Heart left ventricle (tissue), 16 donors: ENCODE results near the gene COX15. TPM values are rescaled to one million over a fixed set of nuclear protein-coding genes. Genes with fewer than 3 reads are reported as not detected.

ENCODE experiments used
- ATAC-seq, 4 donors: fragments of 200-7000 bp; cut with Tn5 transposase; one replicate each; pipeline ENCODE4 v1.9.1; 2020 to 2022; ENCODE audit warnings: moderate library complexity in 4 of 4, mild to moderate bottlenecking in 3 of 4, moderate number of reproducible peaks in 1 of 4
- DNase-seq, 5 donors: peaks; one replicate each; pipeline ENCODE4 v3.0.0-alpha.2; 2020
- H3K27ac ChIP-seq, 12 donors: fragments of 200-600 bp; sonication (generic) in 4 of 12; one replicate each; pipeline versions ENCODE4 v1.5.0 to v1.8.0; 2016 to 2022; ENCODE audit warnings: mild to moderate bottlenecking in 2 of 12
- H3K27me3 ChIP-seq, 9 donors: fragments of 200-600 bp; sonication (generic) in 2 of 9; one replicate each; pipeline versions ENCODE4 v1.5.1 to v1.8.0; 2016 to 2022; ENCODE audit warnings: mild to moderate bottlenecking in 3 of 9
- H3K36me3 ChIP-seq, 9 donors: fragments of 200-600 bp; sonication (generic) in 2 of 9; one replicate each; pipeline versions ENCODE4 v1.5.0 to v1.8.0; 2018 to 2022; ENCODE audit warnings: mild to moderate bottlenecking in 2 of 9
- H3K4me1 ChIP-seq, 12 donors: fragments of 200-600 bp; sonication (generic) in 4 of 12; one replicate each; pipeline versions ENCODE4 v1.5.0 to v1.8.0; 2016 to 2022; ENCODE audit warnings: mild to moderate bottlenecking in 3 of 12
- H3K4me3 ChIP-seq, 12 donors: fragments of 200-600 bp; sonication (generic) in 4 of 12; one replicate each; pipeline versions ENCODE4 v1.5.0 to v1.8.0; 2017 to 2022; ENCODE audit warnings: mild to moderate bottlenecking in 9 of 12, moderate library complexity in 4 of 12
- H3K9me3 ChIP-seq, 12 donors: fragments of 200-600 bp; sonication (generic) in 4 of 12; one replicate each; pipeline versions ENCODE4 v1.5.0 to v1.8.0; 2016 to 2022; ENCODE audit warnings: mild to moderate bottlenecking in 1 of 12
- POLR2A ChIP-seq, 2 donors: fragments of 450-650 bp; IDR thresholded peaks; one replicate each; pipeline ENCODE4 v1.6.1; 2017; ENCODE audit warnings: antibody characterized with exemption in 2 of 2, mild to moderate bottlenecking in 2 of 2, moderate library complexity in 2 of 2
- WGBS, 4 donors: extraction: QIAGEN DNeasy Blood & Tissue Kit in 2 of 4; methylation state at CpG; one replicate each; pipeline versions ENCODE4 v1.1.5 to v1.1.7; 2013 to 2018; 5-methylcytosine and 5-hydroxymethylcytosine counted together
- intact Hi-C, 10 donors: fragments of 100-400 bp; cut with DNase I; formaldehyde crosslinking; loops; one replicate each; pipeline versions ENCODE4 v1.11.1 to v1.14.2; 2022
- polyA plus RNA-seq, 2 donors: library from polyadenylated mRNA; stranded (reverse); fragments of 200-250 nt; gene quantifications; one replicate each; pipeline ENCODE4 v1.2.3, GENCODE V29; 2013
- total RNA-seq, 9 donors: library from RNA; depleted of rRNA in 2 of 9; stranded (reverse); fragments of >200 nt in 2 of 9; fragmentation: NEBNext Ultra II Directional in 3 of 9; extraction: Animal tissue kit (Norgen Biotek cat#: 25700) in 3 of 9; gene quantifications; one replicate each; pipeline versions ENCODE4 v1.1.0 to v1.2.4, GENCODE V29; 2016 to 2023
- TF ChIP-seq, protein P1 (sequence below), 12 donors: fragments of 200-600 bp; sonication (generic) in 4 of 12; IDR thresholded peaks; one replicate each; pipeline versions ENCODE4 v1.5.0 to v1.8.0; 2018 to 2022; ENCODE audit warnings: antibody characterized with exemption in 12 of 12, mild to moderate bottlenecking in 5 of 12
- donor health status: ischemic (EF 13 %, LVEDD 7.1; RV severe dilation, severe dysfunction).
- donor health status: healthy with polysubstance abuse.
- donor health status: DM: no; HTN: yes; CAD: no.
- donor health status: DM: no; HTN: no; CAD: no.
- donor health status: ischemic (EF 25% LVEDD 6.9; RV normal size, moderate dysfunction).
- donor health status: ischemic (EF 25% LVEDD 5.7; RV mildly dilated, moderate dysfunction).
- donor health status: healthy.
- donor health status: DM: yes; HTN: yes; CAD: no.
- donor health status: ischemic (EF 35%, LVEDD 5.7; RV mildly dilated, moderate dysfunction).
- donor health status: nonischemic (EF 11% LVEDD 7.7; RV severe dilation, severe dysfunction).
- donor health status: DM: yes; HTN: yes; CAD: no.
- donor health status: PGD.
- donor health status: ischemic (EF 29% LVEDD 5.4; RV normal size, mild dysfunction).
- donor health status: nonischemic (EF 23%, LVEDD 6.1; RV moderate dilation, normal function).

The COX15 gene
- total and polyA plus RNA-seq, 11 donors = 17.0 to 45.2 (median 34.2) TPM

DNA sequence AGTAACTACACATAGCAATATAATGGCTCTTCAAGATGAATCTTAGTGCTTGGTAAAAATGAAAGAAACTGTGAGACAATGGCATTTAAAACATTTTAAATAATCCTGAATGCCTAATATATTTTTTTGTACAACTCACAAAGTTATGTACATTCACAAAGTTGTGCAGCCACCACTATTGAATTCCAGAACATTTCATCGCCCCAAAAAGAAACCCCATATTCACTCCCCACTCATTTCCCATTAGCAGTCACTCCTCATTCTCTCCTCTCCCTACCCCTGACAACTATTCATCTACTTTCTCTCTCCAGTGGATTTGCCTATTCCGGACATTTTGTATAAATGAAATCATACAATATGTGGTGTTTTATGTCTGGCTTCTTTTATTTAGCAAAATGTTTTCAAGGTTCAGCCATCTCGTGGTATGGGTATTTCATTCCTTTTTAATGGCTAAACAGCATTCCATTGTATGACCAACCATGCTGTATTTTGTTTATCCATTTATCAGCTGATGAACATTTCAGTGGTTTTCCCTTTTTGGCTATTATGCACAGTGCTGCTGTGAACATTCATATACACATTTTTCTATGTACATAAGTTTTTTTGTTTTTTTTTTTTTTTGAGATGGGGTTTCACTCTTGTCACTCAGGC is 37.9 kb downstream of the COX15 start:
- 96 to 98% (median 97%) methylated on average over 3 of the region's 3 CpGs for WGBS, 4 donors
- H3K27me3 ChIP-seq = no peaks in the 10 kb centered on the region
- ATAC-seq = no peak
- H3K4me1 ChIP-seq = no peaks in the 10 kb centered on the region
- DNase-seq = no peak
- H3K27ac ChIP-seq = no peak overlapping the region
- H3K36me3 ChIP-seq = peaks cover 0 to 93% (median 70%) of the 10 kb centered on the region in 9 donors
- intact Hi-C loops = no loop called here
- no peak for TF ChIP-seq POLR2A (IDR thresholded peaks at IDR 0.05)
- TF ChIP-seq, protein P1, sequence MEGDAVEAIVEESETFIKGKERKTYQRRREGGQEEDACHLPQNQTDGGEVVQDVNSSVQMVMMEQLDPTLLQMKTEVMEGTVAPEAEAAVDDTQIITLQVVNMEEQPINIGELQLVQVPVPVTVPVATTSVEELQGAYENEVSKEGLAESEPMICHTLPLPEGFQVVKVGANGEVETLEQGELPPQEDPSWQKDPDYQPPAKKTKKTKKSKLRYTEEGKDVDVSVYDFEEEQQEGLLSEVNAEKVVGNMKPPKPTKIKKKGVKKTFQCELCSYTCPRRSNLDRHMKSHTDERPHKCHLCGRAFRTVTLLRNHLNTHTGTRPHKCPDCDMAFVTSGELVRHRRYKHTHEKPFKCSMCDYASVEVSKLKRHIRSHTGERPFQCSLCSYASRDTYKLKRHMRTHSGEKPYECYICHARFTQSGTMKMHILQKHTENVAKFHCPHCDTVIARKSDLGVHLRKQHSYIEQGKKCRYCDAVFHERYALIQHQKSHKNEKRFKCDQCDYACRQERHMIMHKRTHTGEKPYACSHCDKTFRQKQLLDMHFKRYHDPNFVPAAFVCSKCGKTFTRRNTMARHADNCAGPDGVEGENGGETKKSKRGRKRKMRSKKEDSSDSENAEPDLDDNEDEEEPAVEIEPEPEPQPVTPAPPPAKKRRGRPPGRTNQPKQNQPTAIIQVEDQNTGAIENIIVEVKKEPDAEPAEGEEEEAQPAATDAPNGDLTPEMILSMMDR (IDR thresholded peaks at IDR 0.05) = no peak
- no peak overlapping the region for H3K4me3 ChIP-seq
- H3K9me3 ChIP-seq = no peaks in the 10 kb centered on the region

DNA sequence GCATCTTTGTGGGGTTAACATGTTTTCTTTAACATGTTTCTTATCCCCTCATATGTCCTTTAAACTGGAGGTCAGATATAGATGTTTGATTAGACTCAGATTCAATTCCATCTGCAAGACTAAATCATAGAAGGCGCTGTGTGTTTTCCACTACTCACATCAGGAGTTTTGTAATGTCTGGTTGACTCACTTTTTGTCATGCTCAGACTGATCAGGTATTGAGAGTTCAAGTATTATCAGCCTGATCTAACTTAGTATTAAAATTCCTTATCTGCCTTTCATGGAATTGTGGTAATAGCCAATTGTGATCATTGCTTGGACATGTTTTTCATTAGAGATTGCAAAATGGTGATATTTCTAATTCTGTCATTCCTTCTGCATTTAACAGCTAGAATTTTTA is 42.5 kb downstream of the COX15 start:
- DNase-seq (no peak), ATAC-seq (no peak)
- Histone ChIP-seq H3K27ac (no peak overlapping the region), H3K4me1 (peaks cover 0 to 9% (median 0%) of the 10 kb centered on the region in 12 donors), H3K9me3 (no peaks in the 10 kb centered on the region), H3K4me3 (no peak overlapping the region), H3K27me3 (no peaks in the 10 kb centered on the region), H3K36me3 (peaks cover 0 to 75% (median 48%) of the 10 kb centered on the region in 9 donors)
- intact Hi-C loops = no loop called here
- TF ChIP-seq, protein P1 (IDR thresholded peaks at IDR 0.05) = no peak
- no peak for TF ChIP-seq POLR2A (IDR thresholded peaks at IDR 0.05)
- WGBS, 4 donors = 96 to 100% (median 99%) methylated on average over 1 of the region's 1 CpG

DNA sequence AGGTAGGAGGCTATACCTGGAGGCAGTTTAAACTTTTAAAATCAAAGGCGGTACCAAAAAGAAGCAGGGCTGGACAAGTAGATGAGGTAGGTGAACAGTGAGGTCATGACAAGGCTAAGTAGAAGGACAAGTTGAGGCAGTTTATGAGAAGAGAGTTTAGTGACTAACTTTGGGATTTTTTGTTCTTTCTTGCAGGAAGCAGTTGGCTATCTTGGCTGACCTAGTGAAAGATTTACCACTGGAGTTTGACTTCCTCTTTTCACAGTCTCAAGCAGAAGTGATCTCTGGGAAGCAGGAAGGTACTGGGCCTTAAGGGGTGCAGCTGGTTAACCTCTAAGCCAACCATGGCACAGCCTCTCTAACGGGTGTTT is 46.3 kb downstream of the COX15 start:
- 76 to 88% (median 82%) methylated on average over 2 of the region's 2 CpGs for WGBS, 4 donors
- Histone ChIP-seq H3K36me3 (peaks cover 0 to 72% (median 37%) of the 10 kb centered on the region in 9 donors), H3K4me3 (no peak overlapping the region), H3K27me3 (no peaks in the 10 kb centered on the region), H3K4me1 (peaks cover 0 to 9% (median 0%) of the 10 kb centered on the region in 12 donors), H3K27ac (peak overlapping the region in 1 of 12 donors; percentile 42), H3K9me3 (no peaks in the 10 kb centered on the region)
- intact Hi-C loops = no loop called here
- DNase-seq (no peak), ATAC-seq (peak in 1 of 4 donors; percentile 77)
- TF ChIP-seq, protein P1 (IDR thresholded peaks at IDR 0.05) = no peak
- no peak for TF ChIP-seq POLR2A (IDR thresholded peaks at IDR 0.05)

DNA sequence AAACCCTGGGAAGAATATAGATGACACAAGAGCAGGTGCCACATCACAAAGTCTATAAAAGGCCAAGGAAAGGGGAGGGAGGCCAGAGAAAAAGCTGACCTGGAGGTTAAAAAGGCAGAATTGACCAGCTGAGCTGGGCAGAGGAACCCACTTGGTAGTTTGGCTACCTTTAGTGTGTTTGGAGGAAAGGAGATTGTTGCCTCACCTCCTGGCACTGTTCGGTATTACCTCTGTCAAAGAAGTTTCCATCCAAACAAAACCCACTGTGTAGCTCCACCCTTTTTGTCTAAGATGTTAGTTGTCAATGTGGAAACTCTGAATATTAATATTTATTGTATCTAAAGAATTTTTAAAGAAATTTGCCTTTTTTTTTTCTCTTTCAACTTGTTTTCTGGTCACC is 49.2 kb downstream of the COX15 start:
- Histone ChIP-seq H3K4me3 (no peak overlapping the region), H3K9me3 (no peaks in the 10 kb centered on the region), H3K27me3 (no peaks in the 10 kb centered on the region), H3K36me3 (peaks cover 0 to 73% (median 34%) of the 10 kb centered on the region in 9 donors), H3K4me1 (peaks cover 0 to 9% (median 0%) of the 10 kb centered on the region in 12 donors), H3K27ac (no peak overlapping the region)
- TF ChIP-seq POLR2A (IDR thresholded peaks at IDR 0.05) = no peak
- TF ChIP-seq, protein P1 (IDR thresholded peaks at IDR 0.05) = no peak
- WGBS, 4 donors = 83 to 96% (median 86%) methylated on average over 1 of the region's 1 CpG
- no peak for DNase-seq
- ATAC-seq = no peak
- intact Hi-C loops = no loop called here

Other genes starting within 250 kb of the COX15 start
- gene NKX2-3, start 199.2 kb downstream of the COX15 start, total RNA-seq = not detected
- gene NKX2-3, start 199.2 kb downstream of the COX15 start, polyA plus RNA-seq = not detected
- gene SLC25A28, start 111.7 kb downstream of the COX15 start, total RNA-seq = 10 to 100 TPM; 15.3 to 43.3 (median 32.2) TPM
- 10 to 100 TPM; 34.7 to 56.3 TPM for gene SLC25A28, start 111.7 kb downstream of the COX15 start, polyA plus RNA-seq
- gene ENTPD7, start 72.6 kb downstream of the COX15 start, total RNA-seq = 1 to 10 TPM; 1.1 to 5.6 (median 2.7) TPM
- gene ENTPD7, start 72.6 kb downstream of the COX15 start, polyA plus RNA-seq = 1 to 10 TPM in 1 of 2 donors, under 1 TPM in 1; 0.23 to 3.8 TPM
- gene CUTC, start 107 bp upstream of the COX15 start, total RNA-seq = 10 to 100 TPM; 27.0 to 53.2 (median 37.7) TPM
- gene CUTC, start 107 bp upstream of the COX15 start, polyA plus RNA-seq = 10 to 100 TPM; 45.2 to 45.6 TPM
- under 1 TPM in 8 of 9 donors, not detected in 1; 0.08 to 0.72 (median 0.20) TPM for gene ABCC2, start 50.5 kb upstream of the COX15 start, total RNA-seq
- gene ABCC2, start 50.5 kb upstream of the COX15 start, polyA plus RNA-seq = under 1 TPM; 0.11 to 0.21 TPM